Measurements from ENCODE around the gene SLC24A4.

The SLC24A4 gene

DNA sequence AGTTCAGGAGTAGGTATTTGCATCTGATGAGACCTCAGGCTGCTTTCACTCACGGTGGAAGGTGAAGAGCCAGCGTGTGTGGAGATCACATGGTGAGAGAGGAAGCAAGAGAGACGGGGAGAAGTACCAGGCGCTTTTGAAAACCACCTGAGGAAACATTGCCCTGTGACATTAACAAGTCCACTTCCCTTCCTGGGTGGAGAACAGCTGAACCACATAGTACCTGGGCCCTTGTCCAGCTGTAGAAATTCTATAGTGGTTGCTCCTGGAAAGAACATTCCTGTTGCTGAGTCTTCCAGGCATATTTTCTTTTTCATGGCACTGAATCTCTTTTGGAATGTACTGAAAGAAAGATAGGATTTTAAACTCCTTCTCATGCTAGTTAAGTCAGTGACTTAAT is 103.3 kb downstream of the SLC24A4 start:
- Histone ChIP-seq H3K36me3 (ENCODE audit: low read depth) (no peaks in the 10 kb centered on the region), H3K27ac (ENCODE audit: poor library complexity, severe bottlenecking) (peak overlapping the region; percentile 30), H3K9me3 (ENCODE audit: severe bottlenecking) (no peaks in the 10 kb centered on the region), H3K27me3 (ENCODE audit: insufficient read depth, poor library complexity, severe bottlenecking) (no peaks in the 10 kb centered on the region), H3K4me1 (ENCODE audit: insufficient read depth, poor library complexity, severe bottlenecking) (no peaks in the 10 kb centered on the region), H3K4me3 (ENCODE audit: severe bottlenecking) (no peak overlapping the region)
- DNase-seq (ENCODE audit: low spot score) (no peak), ATAC-seq (ENCODE audit: low read depth) (peak; percentile 54; the same call in 2 of the 3 replicates)
- TF ChIP-seq, protein P1, sequence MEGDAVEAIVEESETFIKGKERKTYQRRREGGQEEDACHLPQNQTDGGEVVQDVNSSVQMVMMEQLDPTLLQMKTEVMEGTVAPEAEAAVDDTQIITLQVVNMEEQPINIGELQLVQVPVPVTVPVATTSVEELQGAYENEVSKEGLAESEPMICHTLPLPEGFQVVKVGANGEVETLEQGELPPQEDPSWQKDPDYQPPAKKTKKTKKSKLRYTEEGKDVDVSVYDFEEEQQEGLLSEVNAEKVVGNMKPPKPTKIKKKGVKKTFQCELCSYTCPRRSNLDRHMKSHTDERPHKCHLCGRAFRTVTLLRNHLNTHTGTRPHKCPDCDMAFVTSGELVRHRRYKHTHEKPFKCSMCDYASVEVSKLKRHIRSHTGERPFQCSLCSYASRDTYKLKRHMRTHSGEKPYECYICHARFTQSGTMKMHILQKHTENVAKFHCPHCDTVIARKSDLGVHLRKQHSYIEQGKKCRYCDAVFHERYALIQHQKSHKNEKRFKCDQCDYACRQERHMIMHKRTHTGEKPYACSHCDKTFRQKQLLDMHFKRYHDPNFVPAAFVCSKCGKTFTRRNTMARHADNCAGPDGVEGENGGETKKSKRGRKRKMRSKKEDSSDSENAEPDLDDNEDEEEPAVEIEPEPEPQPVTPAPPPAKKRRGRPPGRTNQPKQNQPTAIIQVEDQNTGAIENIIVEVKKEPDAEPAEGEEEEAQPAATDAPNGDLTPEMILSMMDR (IDR thresholded peaks at IDR 0.05; ENCODE audit: poor library complexity, severe bottlenecking) = no peak

DNA sequence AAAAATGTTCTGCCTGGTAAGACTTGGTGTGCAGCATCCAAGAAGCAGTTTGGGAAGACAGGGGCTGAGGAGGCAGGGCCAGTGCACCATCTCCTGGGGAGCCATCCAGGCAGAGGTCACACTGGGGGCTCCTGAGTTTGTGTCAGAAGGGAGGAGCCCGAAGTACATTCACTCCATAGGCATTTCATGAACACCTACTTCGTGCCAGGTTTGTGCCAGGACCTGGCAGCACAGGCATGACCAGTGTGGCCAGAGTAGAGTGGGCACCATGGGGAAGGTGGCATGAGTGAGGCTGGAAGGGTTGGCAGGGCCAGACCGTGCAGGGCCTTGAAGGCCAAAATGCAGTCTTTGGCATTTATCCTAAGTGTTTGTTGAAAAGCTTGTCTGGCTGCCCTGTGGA is 104.1 kb downstream of the SLC24A4 start:
- H3K4me1 ChIP-seq (ENCODE audit: insufficient read depth, poor library complexity, severe bottlenecking) = no peaks in the 10 kb centered on the region
- ATAC-seq (ENCODE audit: low read depth) (no peak), DNase-seq (ENCODE audit: low spot score) (no peak)
- no peaks in the 10 kb centered on the region for H3K27me3 ChIP-seq (ENCODE audit: insufficient read depth, poor library complexity, severe bottlenecking)
- no peak overlapping the region for H3K27ac ChIP-seq (ENCODE audit: poor library complexity, severe bottlenecking)
- no peaks in the 10 kb centered on the region for H3K9me3 ChIP-seq (ENCODE audit: severe bottlenecking)
- H3K4me3 ChIP-seq (ENCODE audit: severe bottlenecking) = no peak overlapping the region
- no peaks in the 10 kb centered on the region for H3K36me3 ChIP-seq (ENCODE audit: low read depth)
- TF ChIP-seq, protein P1 (IDR thresholded peaks at IDR 0.05; ENCODE audit: poor library complexity, severe bottlenecking) = no peak

DNA sequence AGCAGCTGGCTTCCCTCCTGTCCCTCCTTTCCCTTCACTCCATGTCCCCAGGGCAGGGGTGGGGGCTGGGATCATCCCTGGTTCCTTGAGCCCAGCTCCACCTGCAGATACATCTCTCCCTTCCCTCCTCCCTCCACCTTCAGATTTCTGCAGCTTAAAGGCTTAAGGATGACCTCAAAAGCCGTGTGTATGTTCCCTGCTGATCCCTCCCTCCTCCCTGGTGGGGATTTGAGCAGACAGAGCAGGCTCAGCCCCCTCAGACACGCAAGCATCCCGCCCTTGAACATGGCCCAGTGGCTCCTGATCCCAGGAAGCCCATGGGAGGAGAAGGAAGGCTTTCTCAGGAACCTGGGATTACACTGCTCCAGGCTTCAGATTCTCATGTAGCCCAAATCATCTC is 107.7 kb downstream of the SLC24A4 start:
- TF ChIP-seq, protein P1 (IDR thresholded peaks at IDR 0.05; ENCODE audit: poor library complexity, severe bottlenecking) = no peak
- ATAC-seq (ENCODE audit: low read depth) = no peak
- Histone ChIP-seq H3K4me3 (ENCODE audit: severe bottlenecking) (no peak overlapping the region), H3K27me3 (ENCODE audit: insufficient read depth, poor library complexity, severe bottlenecking) (no peaks in the 10 kb centered on the region), H3K4me1 (ENCODE audit: insufficient read depth, poor library complexity, severe bottlenecking) (no peaks in the 10 kb centered on the region), H3K27ac (ENCODE audit: poor library complexity, severe bottlenecking) (no peak overlapping the region), H3K9me3 (ENCODE audit: severe bottlenecking) (no peaks in the 10 kb centered on the region), H3K36me3 (ENCODE audit: low read depth) (no peaks in the 10 kb centered on the region)
- no peak for DNase-seq (ENCODE audit: low spot score)

DNA sequence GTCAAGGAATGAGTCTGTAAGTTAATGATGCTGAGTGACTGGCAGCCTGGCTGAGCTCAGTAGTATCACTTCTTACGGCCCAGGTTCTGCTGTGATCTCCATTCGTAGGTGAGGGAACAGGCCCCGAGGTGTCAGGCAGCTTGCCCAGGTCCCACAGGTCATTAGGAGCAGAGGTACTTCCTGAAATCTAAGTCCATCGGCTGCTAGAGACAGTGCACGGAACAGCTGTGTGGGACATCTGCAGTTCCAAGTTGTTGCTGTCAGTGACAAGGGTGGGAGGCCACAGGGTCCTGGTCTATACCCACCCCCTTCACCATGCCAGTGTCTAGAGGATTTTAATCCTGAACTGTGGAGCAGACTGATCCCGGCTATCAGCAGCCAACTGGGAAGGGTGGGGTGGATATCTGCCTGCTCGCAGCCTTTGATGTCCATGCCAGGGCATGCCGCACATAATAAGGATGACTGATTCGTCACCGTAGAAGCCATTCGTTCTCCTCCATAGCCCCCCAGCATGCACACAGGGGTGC is 108.3 kb downstream of the SLC24A4 start:
- no peak for ATAC-seq (ENCODE audit: low read depth)
- Histone ChIP-seq H3K27ac (ENCODE audit: poor library complexity, severe bottlenecking) (no peak overlapping the region), H3K9me3 (ENCODE audit: severe bottlenecking) (no peaks in the 10 kb centered on the region), H3K36me3 (ENCODE audit: low read depth) (no peaks in the 10 kb centered on the region), H3K27me3 (ENCODE audit: insufficient read depth, poor library complexity, severe bottlenecking) (no peaks in the 10 kb centered on the region), H3K4me1 (ENCODE audit: insufficient read depth, poor library complexity, severe bottlenecking) (no peaks in the 10 kb centered on the region), H3K4me3 (ENCODE audit: severe bottlenecking) (no peak overlapping the region)
- no peak for DNase-seq (ENCODE audit: low spot score)
- TF ChIP-seq, protein P1 (IDR thresholded peaks at IDR 0.05; ENCODE audit: poor library complexity, severe bottlenecking) = no peak

DNA sequence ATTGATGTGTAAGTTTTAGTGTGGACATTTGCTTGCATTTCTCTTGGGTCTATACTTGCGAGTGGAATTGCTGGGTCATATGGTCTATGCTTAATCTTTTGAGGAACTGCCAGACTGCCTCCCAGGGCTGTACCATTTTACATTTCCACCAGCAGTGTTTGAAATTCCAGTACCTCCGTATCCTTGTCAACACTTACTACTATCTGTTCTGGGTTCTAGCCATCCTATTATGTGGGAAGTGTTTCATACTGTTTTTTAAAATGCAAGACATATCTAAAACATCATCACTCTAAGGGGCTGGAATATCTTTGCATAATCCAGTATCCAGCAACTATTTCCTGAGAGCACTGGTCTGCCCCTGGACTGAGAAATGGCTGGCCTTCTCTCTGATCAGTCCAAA is 110.4 kb downstream of the SLC24A4 start:
- TF ChIP-seq, protein P1 (IDR thresholded peaks at IDR 0.05; ENCODE audit: poor library complexity, severe bottlenecking) = no peak

More for the DNA sequence above, 110.4 kb downstream of the SLC24A4 start:
- Histone ChIP-seq H3K27ac (ENCODE audit: poor library complexity, severe bottlenecking) (no peak overlapping the region), H3K4me1 (ENCODE audit: insufficient read depth, poor library complexity, severe bottlenecking) (no peaks in the 10 kb centered on the region), H3K27me3 (ENCODE audit: insufficient read depth, poor library complexity, severe bottlenecking) (no peaks in the 10 kb centered on the region), H3K36me3 (ENCODE audit: low read depth) (no peaks in the 10 kb centered on the region), H3K9me3 (ENCODE audit: severe bottlenecking) (no peaks in the 10 kb centered on the region), H3K4me3 (ENCODE audit: severe bottlenecking) (no peak overlapping the region)
- ATAC-seq (ENCODE audit: low read depth) (no peak), DNase-seq (ENCODE audit: low spot score) (no peak)

Measured in RWPE2 (cell line).